ENCODE measurements around the gene TTC23.

Gene TTC23

GRCh38 chr15:99139276-99139675 lies 110.1 kb downstream of the TTC23 start:
- no peak for TF ChIP-seq MAX (IDR thresholded peaks at IDR 0.05)
- TF ChIP-seq TCF12 (IDR thresholded peaks at IDR 0.05; ENCODE audit: low read depth) = no peak
- TF ChIP-seq CEBPB (IDR thresholded peaks at IDR 0.05) = no peak
- TF ChIP-seq EGR1 (IDR thresholded peaks at IDR 0.05) = no peak
- TF ChIP-seq FOXM1 (IDR thresholded peaks at IDR 0.05; ENCODE audit: borderline replicate concordance, low read depth) = no peak
- no peak for TF ChIP-seq TEAD4 (IDR thresholded peaks at IDR 0.05)
- no peak for TF ChIP-seq NFIC (IDR thresholded peaks at IDR 0.05)
- no peak for TF ChIP-seq RAD21 (IDR thresholded peaks at IDR 0.05; ENCODE audit: low read depth)

GRCh38 chr15:99138491-99138982 lies 110.8 kb downstream of the TTC23 start:
- TF ChIP-seq CREB1 (IDR thresholded peaks at IDR 0.05; ENCODE audit: low read depth) (no peak), EP300 (IDR thresholded peaks at IDR 0.05; ENCODE audit: borderline replicate concordance) (no peak)

- TF ChIP-seq CREB1 (IDR thresholded peaks at IDR 0.05; ENCODE audit: low read depth) (no peak), MAX (IDR thresholded peaks at IDR 0.05) (no peak), EP300 (IDR thresholded peaks at IDR 0.05; ENCODE audit: borderline replicate concordance) (no peak), REST (IDR thresholded peaks at IDR 0.05; ENCODE audit: low read depth) (no peak), TEAD4 (IDR thresholded peaks at IDR 0.05) (no peak), EGR1 (IDR thresholded peaks at IDR 0.05) (no peak), RAD21 (IDR thresholded peaks at IDR 0.05; ENCODE audit: low read depth) (no peak), CEBPB (IDR thresholded peaks at IDR 0.05) (no peak), ZBTB7A (IDR thresholded peaks at IDR 0.05; ENCODE audit: low read depth) (no peak), NFIC (IDR thresholded peaks at IDR 0.05) (no peak), USF1 (IDR thresholded peaks at IDR 0.05) (no peak), FOXM1 (IDR thresholded peaks at IDR 0.05; ENCODE audit: borderline replicate concordance, low read depth) (no peak), TAF1 (IDR thresholded peaks at IDR 0.05; ENCODE audit: low read depth) (no peak), YY1 (IDR thresholded peaks at IDR 0.05; ENCODE audit: low read depth) (no peak), TCF12 (IDR thresholded peaks at IDR 0.05; ENCODE audit: low read depth) (no peak)
These were observed 111.5 kb downstream of the TTC23 start for GRCh38 chr15:99137877-99138276.

- peak; percentile 74 for TF ChIP-seq EP300 (IDR thresholded peaks at IDR 0.05; ENCODE audit: borderline replicate concordance)
- peak; percentile 33 for TF ChIP-seq TEAD4 (IDR thresholded peaks at IDR 0.05)
- peak; percentile 60; the same call in 1 of the 2 replicates for TF ChIP-seq ZBTB7A (IDR thresholded peaks at IDR 0.05; ENCODE audit: low read depth)
- peak; percentile 89 for TF ChIP-seq TCF12 (IDR thresholded peaks at IDR 0.05; ENCODE audit: low read depth)
- peak; percentile 90 for TF ChIP-seq NFIC (IDR thresholded peaks at IDR 0.05)
- no peak for TF ChIP-seq TAF1 (IDR thresholded peaks at IDR 0.05; ENCODE audit: low read depth)
- TF ChIP-seq REST (IDR thresholded peaks at IDR 0.05; ENCODE audit: low read depth) = no peak
- TF ChIP-seq MAX (IDR thresholded peaks at IDR 0.05) = peak; percentile 52; the same call in 1 of the 2 replicates
- no peak for TF ChIP-seq EGR1 (IDR thresholded peaks at IDR 0.05)
- TF ChIP-seq USF1 (IDR thresholded peaks at IDR 0.05) = peak; percentile 59
- TF ChIP-seq YY1 (IDR thresholded peaks at IDR 0.05; ENCODE audit: low read depth) = peak; percentile 31; the same call in 1 of the 2 replicates
These were observed 112.3 kb downstream of the TTC23 start for GRCh38 chr15:99137111-99137546.

- TF ChIP-seq CREB1 (IDR thresholded peaks at IDR 0.05; ENCODE audit: low read depth) = no peak
- no peak for TF ChIP-seq TCF12 (IDR thresholded peaks at IDR 0.05; ENCODE audit: low read depth)
- TF ChIP-seq USF1 (IDR thresholded peaks at IDR 0.05) = no peak
- no peak for TF ChIP-seq EGR1 (IDR thresholded peaks at IDR 0.05)
- TF ChIP-seq YY1 (IDR thresholded peaks at IDR 0.05; ENCODE audit: low read depth) = no peak
- no peak for TF ChIP-seq REST (IDR thresholded peaks at IDR 0.05; ENCODE audit: low read depth)
- TF ChIP-seq TAF1 (IDR thresholded peaks at IDR 0.05; ENCODE audit: low read depth) = no peak
These were observed 114.2 kb downstream of the TTC23 start for GRCh38 chr15:99135194-99135593.
